Keratinocyte (primary cell): ENCODE results near the gene OPN1SW. TPM values are rescaled to one million over a fixed set of nuclear protein-coding genes. Genes with fewer than 3 reads are reported as not detected.

Experiments used
- DNase-seq: peaks from one replicate; pipeline ENCODE4 v3.0.0-alpha.2; 2011; ENCODE audit warnings: low read depth, missing footprints, low spot score
- FAIRE-seq: peaks from 2 replicates; lab custom pipeline; 2011; peaks lifted over from hg19 to GRCh38; lab: Jason Lieb, UNC
- H2AFZ ChIP-seq: 2 replicates; pipeline ENCODE4 v1.6.0; 2012; ENCODE audit warnings: low read length, control low read depth, inconsistent platforms; ENCODE audit not compliant: control insufficient read depth
- H3K27ac ChIP-seq: 2 replicates; pipeline ENCODE4 v1.5.1; 2011; ENCODE audit warnings: low read length; ENCODE audit not compliant: control insufficient read depth, insufficient read depth
- H3K27me3 ChIP-seq: 3 replicates; pipeline ENCODE4 v1.6.0; 2011; ENCODE audit warnings: low read length; ENCODE audit not compliant: control insufficient read depth, insufficient read depth; ENCODE audit errors: extremely low read depth
- H3K36me3 ChIP-seq, 2 experiments: 2 replicates in 1 of 2; 3 replicates in 1 of 2; pipeline ENCODE4 v1.5.1; 2011; ENCODE audit warnings: low read length in 2 of 2, mild to moderate bottlenecking in 1 of 2; ENCODE audit not compliant: control insufficient read depth in 2 of 2, insufficient read depth in 2 of 2; ENCODE audit errors: extremely low read depth in 1 of 2
- H3K4me1 ChIP-seq: 3 replicates; pipeline ENCODE4 v1.5.1; 2011; ENCODE audit warnings: low read length; ENCODE audit not compliant: control insufficient read depth, insufficient read depth; ENCODE audit errors: extremely low read depth
- H3K4me2 ChIP-seq: 3 replicates; pipeline ENCODE4 v1.6.0; 2011; ENCODE audit warnings: low read depth, low read length; ENCODE audit not compliant: control insufficient read depth, insufficient read depth; ENCODE audit errors: extremely low read depth
- H3K4me3 ChIP-seq, 3 experiments: fragments of 200-600 bp in 1 of 3; sonication (generic) in 1 of 3; 2 replicates in 2 of 3; 3 replicates in 1 of 3; pipeline ENCODE4 v1.5.1; 2011 to 2016; ENCODE audit warnings: low read length in 3 of 3, mild to moderate bottlenecking in 3 of 3, control low read depth in 2 of 3, inconsistent platforms in 1 of 3, low read depth in 1 of 3, mixed read lengths in 1 of 3, mixed run types in 1 of 3, moderate library complexity in 1 of 3; ENCODE audit not compliant: control insufficient read depth in 2 of 3, insufficient read depth in 2 of 3; ENCODE audit errors: extremely low read depth in 1 of 3
- H3K79me2 ChIP-seq: 2 replicates; pipeline ENCODE4 v1.6.0; 2012; ENCODE audit warnings: low read length; ENCODE audit not compliant: control insufficient read depth, insufficient read depth
- H3K9ac ChIP-seq: 3 replicates; pipeline ENCODE4 v1.6.0; 2011; ENCODE audit warnings: low read length; ENCODE audit not compliant: control insufficient read depth, insufficient read depth; ENCODE audit errors: extremely low read depth
- H3K9me1 ChIP-seq: 3 replicates; pipeline ENCODE4 v1.6.0; 2011; ENCODE audit warnings: low read length; ENCODE audit not compliant: control insufficient read depth, insufficient read depth; ENCODE audit errors: extremely low read depth
- H3K9me3 ChIP-seq: 2 replicates; pipeline ENCODE4 v1.5.1; 2012; ENCODE audit warnings: low read depth, low read length; ENCODE audit not compliant: control insufficient read depth
- H4K20me1 ChIP-seq: 3 replicates; pipeline ENCODE4 v1.6.0; 2011; ENCODE audit warnings: low read length; ENCODE audit not compliant: control insufficient read depth, insufficient read depth; ENCODE audit errors: extremely low read depth
- EZH2 ChIP-seq: IDR thresholded peaks from one replicate; pipeline ENCODE4 v1.6.1; 2012; ENCODE audit warnings: inconsistent platforms, mild to moderate bottlenecking, low read length, moderate library complexity
- dilution Hi-C: fragments of 300-500 bp; cut with MboI; formaldehyde crosslinking; loops from one replicate; pipeline ENCODE4 v1.7.0; 2020; ENCODE audit warnings: low sequenced_read_pairs; ENCODE audit not compliant: extremely low pct_ligation_motif_present
- polyA plus RNA-seq, 5 experiments: library from polyadenylated mRNA; depleted of rRNA in 3 of 5; stranded (reverse) in 3 of 5; stranded (forward) in 1 of 5; unstranded in 1 of 5; fragments of >200 nt; gene quantifications; 1 replicate in 1 of 5; 2 replicates in 3 of 5; 3 replicates in 1 of 5; pipeline versions ENCODE4 v1.2.1 to v1.2.3, GENCODE V29; 2011 to 2012; ENCODE audit warnings: missing spikeins in 2 of 5, low read depth in 1 of 5, low replicate concordance in 1 of 5
- TF ChIP-seq, protein P1 (sequence below), 3 experiments: IDR thresholded peaks in 1 of 3; conservative IDR thresholded peaks in 1 of 3; optimal IDR thresholded peaks in 1 of 3; 2 replicates in 2 of 3; 3 replicates in 1 of 3; pipeline versions ENCODE3 to v1.5.1; 2011; ENCODE audit warnings: low read length in 3 of 3, mild to moderate bottlenecking in 3 of 3, moderate library complexity in 2 of 3, control low read depth in 1 of 3, inconsistent platforms in 1 of 3; ENCODE audit not compliant: insufficient read depth in 2 of 3; ENCODE audit errors: extremely low read depth in 1 of 3

The OPN1SW gene
- polyA plus RNA-seq, 1 donor (not counting 4 experiments of a cell fraction or from before 2014, with no cell fraction given) = not detected

DNA sequence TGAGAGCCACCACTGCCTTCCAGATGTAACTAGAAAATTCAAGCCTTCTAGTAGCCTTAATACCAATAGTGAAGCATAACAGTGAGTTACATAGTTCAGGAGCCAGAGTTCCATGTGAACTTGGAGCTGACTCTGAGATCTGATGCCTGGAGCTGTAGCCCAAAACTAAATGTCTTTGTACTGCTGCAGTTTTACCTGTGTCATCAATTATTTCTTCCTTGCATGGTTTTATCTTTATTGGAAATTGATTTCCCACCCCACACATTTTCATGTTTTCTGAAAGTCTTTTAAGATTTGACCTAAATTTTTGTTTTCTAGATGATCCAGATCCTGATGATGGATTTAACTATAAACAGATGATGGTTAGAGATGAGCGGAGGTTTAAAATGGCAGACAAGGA, 17.0 kb downstream of the OPN1SW start:
- H3K27me3 ChIP-seq = no peaks in the 10 kb centered on the region
- no peak for FAIRE-seq
- H3K27ac ChIP-seq = no peak overlapping the region
- dilution Hi-C loops = no loop called here
- no peaks in the 10 kb centered on the region for H3K4me1 ChIP-seq
- H2AFZ ChIP-seq = no peak overlapping the region
- DNase-seq = no peak
- no peak overlapping the region for H3K9ac ChIP-seq
- TF ChIP-seq, protein P1, sequence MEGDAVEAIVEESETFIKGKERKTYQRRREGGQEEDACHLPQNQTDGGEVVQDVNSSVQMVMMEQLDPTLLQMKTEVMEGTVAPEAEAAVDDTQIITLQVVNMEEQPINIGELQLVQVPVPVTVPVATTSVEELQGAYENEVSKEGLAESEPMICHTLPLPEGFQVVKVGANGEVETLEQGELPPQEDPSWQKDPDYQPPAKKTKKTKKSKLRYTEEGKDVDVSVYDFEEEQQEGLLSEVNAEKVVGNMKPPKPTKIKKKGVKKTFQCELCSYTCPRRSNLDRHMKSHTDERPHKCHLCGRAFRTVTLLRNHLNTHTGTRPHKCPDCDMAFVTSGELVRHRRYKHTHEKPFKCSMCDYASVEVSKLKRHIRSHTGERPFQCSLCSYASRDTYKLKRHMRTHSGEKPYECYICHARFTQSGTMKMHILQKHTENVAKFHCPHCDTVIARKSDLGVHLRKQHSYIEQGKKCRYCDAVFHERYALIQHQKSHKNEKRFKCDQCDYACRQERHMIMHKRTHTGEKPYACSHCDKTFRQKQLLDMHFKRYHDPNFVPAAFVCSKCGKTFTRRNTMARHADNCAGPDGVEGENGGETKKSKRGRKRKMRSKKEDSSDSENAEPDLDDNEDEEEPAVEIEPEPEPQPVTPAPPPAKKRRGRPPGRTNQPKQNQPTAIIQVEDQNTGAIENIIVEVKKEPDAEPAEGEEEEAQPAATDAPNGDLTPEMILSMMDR (optimal IDR thresholded peaks at IDR 0.05 in 1 of 3, IDR thresholded peaks at IDR 0.05 in 1 of 3, conservative IDR thresholded peaks at IDR 0.05 in 1 of 3; ENCODE audit: extremely low read depth in 1 of 3, insufficient read depth in 2 of 3, low read length in 3 of 3) = no peak
- no peaks in the 10 kb centered on the region for H3K9me3 ChIP-seq
- no peak overlapping the region for H3K4me3 ChIP-seq
- H3K79me2 ChIP-seq = peaks cover 28% of the 10 kb centered on the region
- no peaks in the 10 kb centered on the region for H3K9me1 ChIP-seq
- no peak overlapping the region for H3K4me2 ChIP-seq
- H4K20me1 ChIP-seq = peaks cover 7% of the 10 kb centered on the region
- peaks cover 33 to 39% of the 10 kb centered on the region in 2 experiments for H3K36me3 ChIP-seq

DNA sequence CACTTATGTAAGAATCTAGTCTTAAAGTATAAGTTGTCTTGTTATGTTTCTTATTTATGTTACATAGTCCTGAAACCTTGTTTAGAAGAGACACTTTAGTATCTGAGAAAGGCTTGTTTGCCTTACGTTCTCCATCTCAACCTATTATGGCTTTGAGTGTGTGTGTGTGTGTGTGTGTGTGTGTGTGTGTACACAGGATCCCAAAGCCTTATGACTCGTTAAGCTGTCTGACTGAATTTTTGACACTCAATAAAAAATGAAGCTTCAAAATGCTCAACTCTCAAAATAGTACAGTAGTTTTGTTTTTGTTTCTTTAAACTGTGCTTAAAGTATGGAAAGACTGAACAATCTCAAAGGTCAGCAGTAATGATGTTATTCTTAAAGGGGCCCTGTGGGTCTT, 18.4 kb downstream of the OPN1SW start:
- no peak for FAIRE-seq
- Histone ChIP-seq H3K27me3 (no peaks in the 10 kb centered on the region), H3K27ac (no peak overlapping the region), H3K9me1 (no peaks in the 10 kb centered on the region), H3K4me3 (no peak overlapping the region), H3K36me3 (peaks cover 31 to 36% of the 10 kb centered on the region in 2 experiments), H3K4me2 (no peak overlapping the region), H4K20me1 (peaks cover 11% of the 10 kb centered on the region), H3K79me2 (peaks cover 38% of the 10 kb centered on the region), H2AFZ (no peak overlapping the region), H3K4me1 (no peaks in the 10 kb centered on the region), H3K9me3 (no peaks in the 10 kb centered on the region), H3K9ac (no peak overlapping the region)
- dilution Hi-C loops = no loop called here
- no peak for TF ChIP-seq EZH2
- TF ChIP-seq, protein P1 (optimal IDR thresholded peaks at IDR 0.05 in 1 of 3, IDR thresholded peaks at IDR 0.05 in 1 of 3, conservative IDR thresholded peaks at IDR 0.05 in 1 of 3; ENCODE audit: extremely low read depth in 1 of 3, insufficient read depth in 2 of 3, low read length in 3 of 3) = no peak
- DNase-seq = no peak
